ENCODE results near the gene TBL3. TPM values are rescaled to one million over a fixed set of nuclear protein-coding genes. Genes with fewer than 3 reads are reported as not detected.

Gene TBL3
- total RNA-seq (10 to 100 TPM; 30.0 to 33.4 TPM), polyA plus RNA-seq (10 to 100 TPM; 44.6 to 61.8 (median 52.2) TPM), total RNA-seq (14.8 to 180 (median 43.3) reads per million in 6 experiments)

DNA sequence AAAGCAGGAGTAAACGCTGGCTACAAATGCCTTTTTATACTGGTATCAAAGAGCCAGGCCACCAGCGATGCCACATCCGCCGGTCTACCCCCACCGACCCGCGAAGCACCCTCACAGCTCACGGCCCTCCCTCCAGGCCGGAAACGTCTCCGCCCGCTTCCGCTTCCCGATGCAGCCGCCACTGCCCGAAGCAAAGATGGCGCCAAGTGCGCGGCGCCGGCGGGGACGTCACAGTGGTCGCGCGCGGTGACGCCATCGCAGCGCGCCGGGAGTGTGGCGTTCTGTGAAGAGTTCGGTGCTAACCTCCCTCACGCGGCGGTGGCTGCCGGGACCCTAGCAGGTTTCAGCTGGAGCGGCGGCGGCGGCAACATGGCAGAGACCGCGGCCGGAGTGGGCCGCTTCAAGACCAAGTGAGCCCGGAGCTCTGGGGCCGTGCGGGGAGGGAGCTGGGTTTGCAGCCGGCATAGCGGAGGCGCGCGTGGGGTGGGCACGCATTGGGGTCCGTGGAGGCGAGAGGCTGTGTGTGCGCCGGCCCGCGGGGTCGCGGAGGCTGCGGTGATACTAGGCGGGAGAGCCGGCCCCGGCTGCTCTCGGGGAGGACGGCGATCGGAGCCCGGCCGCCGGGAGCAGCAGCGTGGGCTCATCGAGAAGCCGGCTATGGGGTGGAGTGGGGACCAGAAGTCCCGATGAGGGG, at the start of gene TBL3:
TSS of gene TBL3 (plus strand) at position 258 of the 694 bp plus-strand sequence. CDS start at position 370, 112 bp downstream.
- Mint-ChIP-seq H3K27me3 (peaks cover 0 to 5% (median 0%) of the 10 kb centered on the region in 5 donors), H3K9me3 (no peaks in the 10 kb centered on the region), H3K36me3 (peaks cover 0 to 36% (median 16%) of the 10 kb centered on the region in 3 donors), H3K4me1 (peaks cover 17 to 30% (median 23%) of the 10 kb centered on the region in 4 donors), H3K4me3 (peak within 1 kb of the TSS; percentile 89 to 100 (median 97)), H3K27ac (peak within 1 kb of the TSS; percentile 96 to 100 (median 99))
- DNase-seq: peak; percentile 93 to 98 (median 96)
- peak; percentile 96 to 98 for ATAC-seq
- POLR2A ChIA-PET: interaction anchor here (0.6 to 3.7 kb wide), 24 partner anchors 8 to 1291 kb away, joined by 3 to 43 read pairs (median 4); partner anchors contain the start of genes ATP6V0C, ECI1, FAHD1 and GFER

DNA sequence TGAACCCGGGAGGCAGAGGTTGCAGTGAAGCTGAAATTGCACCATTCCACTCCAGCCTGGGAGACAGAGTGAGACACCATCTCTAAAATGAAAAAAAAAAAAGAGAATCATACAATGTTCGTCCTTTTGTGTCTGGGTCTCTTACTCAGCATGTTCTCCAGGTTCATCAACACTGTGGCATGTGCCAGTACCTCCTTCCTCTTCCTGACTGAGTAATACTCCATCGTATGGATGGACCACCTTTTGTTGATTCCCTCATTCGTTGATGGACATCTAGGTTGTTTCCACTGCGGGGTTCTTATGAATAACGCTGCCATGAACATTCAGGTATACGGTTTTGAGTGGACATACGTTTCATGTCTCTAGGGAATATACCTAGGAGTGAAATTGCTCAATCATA, 49.5 kb upstream of the TBL3 start:
- POLR2A ChIA-PET: no interaction called here
- no peak for ATAC-seq
- Mint-ChIP-seq H3K27ac (no peak overlapping the region), H3K4me1 (peaks cover 0 to 6% (median 5%) of the 10 kb centered on the region in 4 donors), H3K36me3 (peaks cover 0 to 7% (median 0%) of the 10 kb centered on the region in 3 donors), H3K4me3 (no peak overlapping the region), H3K9me3 (peaks cover 0 to 3% (median 0%) of the 10 kb centered on the region in 9 donors), H3K27me3 (peaks cover 18 to 54% (median 36%) of the 10 kb centered on the region in 5 donors)
- DNase-seq: no peak

DNA sequence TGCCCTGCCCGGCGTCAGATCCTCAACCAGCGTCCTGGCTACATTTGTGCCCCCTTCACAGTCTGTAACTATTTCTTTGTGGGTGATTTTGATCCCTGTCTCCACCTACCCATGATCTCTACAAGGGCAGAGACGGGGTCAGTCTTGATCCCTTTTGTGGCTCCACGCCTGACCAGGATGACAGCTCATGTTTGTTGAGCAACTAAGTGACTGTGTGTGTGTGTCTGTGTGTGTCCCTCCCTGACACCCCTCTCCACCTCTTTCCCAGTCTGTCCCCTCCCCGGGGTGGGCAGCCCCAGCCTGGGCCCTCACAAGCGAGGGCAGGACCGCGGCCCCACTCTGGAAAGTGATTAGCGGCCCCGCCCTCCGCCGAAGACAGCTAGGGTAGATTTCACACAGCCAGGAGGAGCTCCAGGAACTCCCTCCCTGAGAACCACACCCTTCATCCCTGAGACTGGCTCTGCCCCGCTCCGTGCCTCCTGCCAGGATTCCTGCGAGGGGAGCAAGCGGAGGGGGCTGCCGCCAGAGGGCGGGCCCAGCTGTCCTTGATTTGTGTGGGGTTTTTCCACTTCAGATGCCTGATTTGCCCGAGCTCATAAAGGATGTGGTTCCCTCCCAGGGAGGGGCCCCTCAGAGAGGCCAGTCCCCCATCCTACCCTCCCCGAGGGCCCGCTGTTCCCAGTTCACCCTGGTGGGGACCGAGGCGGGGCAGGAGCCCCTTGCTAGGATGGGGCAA, 48.4 kb upstream of the TBL3 start:
- Mint-ChIP-seq H3K27ac (no peak overlapping the region), H3K4me1 (peaks cover 0 to 6% (median 5%) of the 10 kb centered on the region in 4 donors), H3K9me3 (peaks cover 0 to 3% (median 0%) of the 10 kb centered on the region in 9 donors), H3K27me3 (peaks cover 18 to 51% (median 36%) of the 10 kb centered on the region in 5 donors), H3K4me3 (no peak overlapping the region), H3K36me3 (peaks cover 0 to 7% (median 0%) of the 10 kb centered on the region in 3 donors)
- ATAC-seq: peak in 1 of 2 donors; percentile 36
- peak in 2 of 10 donors; percentile 15 to 22 for DNase-seq
- POLR2A ChIA-PET: no interaction called here

DNA sequence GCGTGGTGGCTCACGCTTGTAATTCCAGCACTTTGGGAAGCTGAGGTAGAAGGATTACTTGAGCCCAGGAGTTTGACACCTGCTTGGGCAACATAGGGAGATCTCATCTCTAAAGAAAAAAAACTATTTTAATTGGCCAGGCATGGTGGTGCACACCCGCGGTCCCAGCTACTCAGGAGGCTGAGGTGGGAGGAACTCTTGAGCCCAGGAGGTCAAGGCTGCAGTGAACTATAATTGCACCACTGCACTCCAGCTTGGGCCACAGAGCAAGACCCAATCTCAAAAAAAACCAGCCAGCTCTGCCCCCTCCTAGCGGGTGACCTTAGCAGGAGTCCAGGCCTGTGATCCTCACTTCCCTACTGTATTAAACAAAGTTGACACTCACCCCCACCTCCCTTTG, 47.8 kb upstream of the TBL3 start:
- H3K4me1 Mint-ChIP-seq: peaks cover under 1 to 7% (median 6%) of the 10 kb centered on the region in 4 donors
- no peak for ATAC-seq
- H3K9me3 Mint-ChIP-seq: peaks cover 0 to 3% (median 0%) of the 10 kb centered on the region in 9 donors
- no peak for DNase-seq
- H3K4me3 Mint-ChIP-seq: no peak overlapping the region
- H3K36me3 Mint-ChIP-seq: peaks cover 0 to 7% (median 0%) of the 10 kb centered on the region in 3 donors
- POLR2A ChIA-PET: no interaction called here
- H3K27me3 Mint-ChIP-seq: peaks cover 18 to 47% (median 31%) of the 10 kb centered on the region in 5 donors
- no peak overlapping the region for H3K27ac Mint-ChIP-seq

DNA sequence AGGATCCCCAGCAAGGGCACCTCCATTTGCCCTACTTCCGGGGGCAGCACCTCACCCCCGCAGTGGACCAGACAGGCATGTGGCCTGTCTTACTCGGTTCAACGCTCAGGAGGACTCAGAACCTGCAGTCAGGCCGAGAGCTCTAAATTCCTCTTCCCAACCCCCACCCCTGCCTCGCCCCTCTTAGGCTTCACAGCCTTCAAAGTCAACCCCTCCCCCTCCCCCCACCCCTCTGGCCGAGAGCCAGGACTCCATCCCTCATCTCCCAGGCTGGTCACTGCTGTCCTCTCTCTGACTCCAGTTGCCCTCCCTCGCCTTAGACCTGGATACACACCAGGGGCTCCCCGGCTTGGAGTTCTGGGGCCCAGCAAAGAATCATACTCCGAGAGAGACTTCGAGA, 45.6 kb upstream of the TBL3 start:
- ATAC-seq (no peak), DNase-seq (no peak)
- Mint-ChIP-seq H3K27ac (no peak overlapping the region), H3K9me3 (peaks cover 0 to 3% (median 0%) of the 10 kb centered on the region in 9 donors), H3K27me3 (peaks cover 11 to 33% (median 18%) of the 10 kb centered on the region in 5 donors), H3K4me1 (peaks cover under 1 to 8% (median 4%) of the 10 kb centered on the region in 4 donors), H3K36me3 (peaks cover 0 to 1% (median 0%) of the 10 kb centered on the region in 3 donors), H3K4me3 (no peak overlapping the region)
- POLR2A ChIA-PET: no interaction called here

DNA sequence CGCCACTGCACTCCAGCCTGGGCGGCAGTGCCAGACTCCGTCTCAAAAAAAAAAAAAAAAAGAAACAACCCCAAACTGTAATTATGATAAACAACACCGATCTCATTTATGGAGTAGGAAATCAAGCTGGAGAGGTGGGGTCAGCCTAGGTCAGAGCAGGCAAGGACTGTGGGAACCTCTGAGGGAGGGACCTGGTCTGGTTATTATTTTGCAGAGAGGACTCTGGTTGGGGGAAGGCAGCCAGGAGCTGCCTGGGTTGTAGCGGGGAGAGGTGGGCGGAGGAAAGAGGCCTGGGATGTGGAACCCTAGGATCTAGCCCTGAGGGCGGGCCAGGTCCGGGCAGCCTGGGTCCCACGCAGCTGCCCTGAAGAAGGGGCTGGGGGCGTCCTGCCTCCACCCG, 42.7 kb upstream of the TBL3 start:
- Mint-ChIP-seq H3K4me3 (peak overlapping the region; percentile 67 to 89 (median 83)), H3K27ac (peak overlapping the region in 8 of 10 donors; percentile 53 to 88 (median 74)), H3K36me3 (no peaks in the 10 kb centered on the region), H3K9me3 (no peaks in the 10 kb centered on the region), H3K4me1 (peaks cover 0 to 6% (median 2%) of the 10 kb centered on the region in 4 donors), H3K27me3 (peaks cover 0 to 9% (median 4%) of the 10 kb centered on the region in 5 donors)
- POLR2A ChIA-PET: interaction anchor here (0.6 to 1.5 kb wide), 6 partner anchors 15 to 436 kb away, joined by 3 to 7 read pairs (median 3); partner anchors contain the start of genes EME2, NUBP2, RPS2 and SPSB3
- DNase-seq (peak in 2 of 10 donors; percentile 5 to 17), ATAC-seq (peak; percentile 29 to 38)

DNA sequence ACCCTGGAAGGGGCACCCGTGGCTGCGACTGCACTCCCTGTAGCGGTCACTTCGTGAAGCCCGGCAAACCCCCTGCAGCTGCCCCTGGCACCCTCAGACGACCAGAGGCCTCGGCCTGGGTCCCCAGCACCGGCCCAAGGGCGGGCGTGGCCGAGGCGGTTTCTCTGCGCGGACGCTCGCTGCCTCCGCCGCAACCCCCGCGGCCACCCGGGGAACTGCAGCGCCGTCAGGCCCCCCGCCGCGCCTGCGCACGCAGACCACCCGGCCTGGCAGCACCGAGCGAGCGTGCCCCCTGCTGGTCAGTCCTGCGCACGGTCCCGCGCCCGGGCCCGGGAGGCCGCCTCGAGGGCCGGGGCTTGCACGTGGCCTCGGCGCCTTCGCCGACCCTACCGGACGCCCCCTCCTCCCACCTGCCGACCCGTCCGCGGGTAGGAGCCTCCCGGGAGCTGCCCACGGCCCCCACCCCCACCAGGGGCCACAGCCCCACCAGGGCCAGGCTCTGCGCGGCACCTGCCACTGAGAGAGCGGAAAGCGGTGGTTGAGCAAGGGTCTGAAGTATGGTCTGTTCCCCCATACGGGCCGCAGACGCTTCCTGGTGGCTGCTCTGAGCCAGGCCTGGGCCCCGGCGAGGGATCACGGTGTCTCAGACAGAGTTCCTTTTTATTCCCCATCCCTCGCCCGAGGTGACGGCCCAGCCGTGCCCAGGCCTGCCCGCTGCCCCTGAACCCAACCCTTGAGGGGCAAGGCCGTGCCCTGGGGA, 42.1 kb upstream of the TBL3 start:
- no peaks in the 10 kb centered on the region for H3K9me3 Mint-ChIP-seq
- peak; percentile 97 for ATAC-seq
- no peaks in the 10 kb centered on the region for H3K36me3 Mint-ChIP-seq
- peak; percentile 79 to 98 (median 93) for DNase-seq
- peak overlapping the region in 7 of 10 donors; percentile 45 to 76 (median 67) for H3K4me3 Mint-ChIP-seq
- POLR2A ChIA-PET: interaction anchor here (0.7 to 1.5 kb wide), 5 partner anchors 14 to 437 kb away, joined by 3 to 7 read pairs (median 3); partner anchors contain the start of genes EME2, NUBP2, RPS2 and SPSB3
- peaks cover 0 to 4% (median 1%) of the 10 kb centered on the region in 5 donors for H3K27me3 Mint-ChIP-seq
- peaks cover 0 to 6% (median 2%) of the 10 kb centered on the region in 4 donors for H3K4me1 Mint-ChIP-seq
- H3K27ac Mint-ChIP-seq: peak overlapping the region in 1 of 10 donors; percentile 84

DNA sequence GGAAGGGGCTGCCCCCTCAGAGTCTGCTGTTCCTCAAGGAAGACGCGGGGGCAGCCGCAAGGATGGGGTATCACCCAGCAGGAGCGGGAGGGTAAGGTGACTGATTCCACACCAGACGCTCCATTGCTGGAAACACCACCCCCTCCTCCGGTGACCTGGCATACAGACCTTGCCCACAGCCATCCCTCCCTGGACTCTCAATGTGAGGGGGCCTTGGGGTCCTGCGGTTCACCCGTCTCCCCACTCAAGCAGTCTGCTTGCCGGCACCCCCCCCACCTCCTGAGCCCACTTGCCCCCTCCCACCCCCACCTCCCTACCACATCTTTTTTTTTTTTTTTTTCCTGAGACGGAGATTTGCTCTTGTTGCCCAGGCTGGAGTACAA, 41.5 kb upstream of the TBL3 start:
- H3K27me3 Mint-ChIP-seq: no peaks in the 10 kb centered on the region
- H3K27ac Mint-ChIP-seq: peak overlapping the region in 1 of 10 donors; percentile 11
- DNase-seq: no peak
- no peaks in the 10 kb centered on the region for H3K9me3 Mint-ChIP-seq
- H3K4me1 Mint-ChIP-seq: peaks cover 0 to 6% (median 2%) of the 10 kb centered on the region in 4 donors
- H3K4me3 Mint-ChIP-seq: peak overlapping the region in 4 of 10 donors; percentile 26 to 67 (median 42)
- POLR2A ChIA-PET: no interaction called here
- H3K36me3 Mint-ChIP-seq: no peaks in the 10 kb centered on the region
- ATAC-seq: no peak

DNA sequence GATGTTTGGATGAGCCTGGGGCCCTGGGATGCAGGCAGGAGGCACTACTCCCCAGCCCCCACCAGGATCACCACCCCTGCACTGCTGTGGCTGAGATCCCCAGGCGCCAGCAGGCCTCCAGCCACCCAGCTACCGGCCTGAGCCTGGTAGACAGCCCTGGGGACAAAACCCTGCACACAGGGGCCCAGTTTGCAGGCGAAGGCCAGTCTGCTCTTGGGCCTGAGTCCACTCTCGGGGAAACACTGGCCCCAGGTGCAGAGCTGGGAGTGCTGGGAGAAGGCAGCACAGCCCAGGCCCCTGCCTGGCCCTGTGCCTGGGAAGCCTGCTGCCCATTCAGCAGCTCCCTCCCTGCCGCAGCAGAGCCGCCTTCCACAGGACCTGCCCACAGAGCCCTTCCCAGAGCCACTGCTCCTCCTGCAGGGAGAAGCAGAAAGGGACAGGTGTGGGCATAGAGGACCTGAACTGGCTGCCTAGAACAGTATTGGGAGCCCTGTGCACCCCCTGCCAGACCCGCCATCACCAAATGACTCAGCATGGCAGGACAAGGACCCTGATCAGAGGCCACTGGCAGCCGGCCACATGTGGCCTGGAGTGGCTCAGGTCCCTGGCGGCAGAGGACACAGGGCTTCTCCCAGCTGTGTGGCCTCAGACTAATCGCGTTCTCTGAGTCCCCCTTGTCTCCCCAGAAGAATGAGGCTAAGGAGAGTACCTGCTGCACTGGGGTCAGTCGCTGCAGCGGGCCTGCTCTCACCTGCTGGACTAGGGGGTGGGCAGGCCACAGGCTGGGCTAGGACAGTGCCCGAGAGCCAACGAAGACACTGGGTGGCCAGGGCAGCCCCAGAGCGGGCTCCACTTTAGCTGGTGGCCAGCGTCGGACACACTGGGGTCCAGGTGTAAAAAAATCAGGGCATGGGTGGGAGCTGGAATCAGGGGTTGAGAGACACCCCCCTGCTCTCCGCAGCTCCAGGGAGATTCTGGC, 39.5 kb upstream of the TBL3 start:
- ATAC-seq (no peak), DNase-seq (no peak)
- Mint-ChIP-seq H3K4me3 (no peak overlapping the region), H3K27me3 (no peaks in the 10 kb centered on the region), H3K4me1 (peaks cover 0 to 6% (median 2%) of the 10 kb centered on the region in 4 donors), H3K27ac (no peak overlapping the region), H3K9me3 (no peaks in the 10 kb centered on the region), H3K36me3 (peaks cover 0 to 2% (median 0%) of the 10 kb centered on the region in 3 donors)
- POLR2A ChIA-PET: interaction anchor here (0.5 kb wide), 1 partner anchor 459 kb away, joined by 3 read pairs; no protein-coding TSS in a partner anchor

DNA sequence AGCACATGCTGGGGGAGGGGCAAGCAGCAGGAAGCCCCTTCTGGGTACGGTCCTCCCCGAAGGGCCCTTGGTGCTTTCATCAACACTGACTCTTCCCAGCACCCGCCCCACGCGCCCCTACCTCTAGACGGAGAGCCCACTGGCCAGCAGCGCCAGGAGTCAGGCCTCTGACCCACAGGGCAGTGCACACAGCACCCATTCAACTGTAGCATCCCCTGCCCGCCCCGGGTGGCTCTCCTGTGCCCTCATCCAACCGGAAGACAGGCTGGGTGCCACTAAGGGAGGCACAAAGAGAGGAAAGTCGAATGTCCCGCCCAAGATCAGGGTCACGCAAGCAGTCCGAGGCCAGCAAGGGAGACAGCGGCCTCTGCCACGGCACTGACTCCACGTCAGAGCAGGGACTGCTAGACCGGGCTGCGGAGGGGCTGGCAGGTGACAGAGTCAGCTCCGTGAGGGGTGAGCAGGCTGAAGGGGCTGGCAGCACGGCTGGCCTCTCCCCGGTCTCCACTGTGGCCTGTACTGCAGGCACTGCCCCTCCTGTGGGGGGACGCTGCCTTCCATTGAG, 38.7 kb upstream of the TBL3 start:
- Mint-ChIP-seq H3K9me3 (no peaks in the 10 kb centered on the region), H3K27me3 (no peaks in the 10 kb centered on the region), H3K4me1 (peaks cover 0 to 6% (median 2%) of the 10 kb centered on the region in 4 donors), H3K27ac (no peak overlapping the region), H3K4me3 (no peak overlapping the region), H3K36me3 (peaks cover 0 to 2% (median 0%) of the 10 kb centered on the region in 3 donors)
- ATAC-seq: no peak
- POLR2A ChIA-PET: no interaction called here
- no peak for DNase-seq
